Stimulated activated CD4-positive, alpha-beta T cell treated with anti-CD3 and anti-CD28 coated beads, Interleukin-4, amount 100 ng/mL, for 24 hours (primary cell): ENCODE measurements around the gene BTC.
"Not testable (repeated sequence)": the region's sequence is repeated elsewhere in the genome, so short reads cannot be mapped to it uniquely, and the experiment has no call there.

Experiments used
- DNase-seq: peaks from one replicate; pipeline ENCODE4 v3.0.0-alpha.2; 2020

BTC gene

DNA sequence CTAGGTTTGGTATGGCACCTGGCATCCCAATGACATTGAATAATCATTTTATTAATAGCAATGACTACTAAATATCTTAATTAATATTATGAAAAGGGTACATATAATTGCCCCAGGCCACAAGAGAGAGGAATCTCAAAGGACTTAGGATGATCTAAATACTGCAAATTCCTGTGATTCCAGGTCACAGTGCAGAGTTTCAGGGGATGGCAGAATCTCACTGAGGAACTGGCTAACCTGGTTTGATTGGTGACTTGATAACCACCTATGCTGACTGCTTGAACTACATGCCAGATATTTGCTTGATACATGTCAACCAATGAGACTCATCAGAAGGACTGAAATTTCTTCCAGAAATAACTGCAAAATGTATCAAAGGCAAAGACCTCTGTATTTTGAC is 37.2 kb downstream of the BTC start:
- no peak for DNase-seq

DNA sequence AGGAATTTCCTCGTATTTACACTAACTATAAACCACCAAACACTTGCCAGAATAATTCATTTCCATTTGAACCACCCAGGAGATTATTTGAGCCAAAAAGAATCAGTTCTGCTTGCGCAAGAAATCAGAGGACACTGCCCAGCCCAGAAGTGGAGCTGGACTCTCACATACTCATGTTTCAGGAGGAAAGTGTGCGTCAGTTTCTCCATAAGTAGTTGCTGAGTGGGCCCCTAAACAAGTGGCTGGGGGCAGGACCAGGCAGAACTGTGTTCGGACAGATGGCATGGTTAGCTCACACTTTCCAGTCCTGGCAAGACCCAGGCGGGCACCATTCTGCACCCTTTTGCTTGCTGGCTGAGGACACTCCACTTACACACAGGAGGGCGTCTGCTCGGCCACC is 38.8 kb downstream of the BTC start:
- DNase-seq: no peak

GRCh38 chr4:74754218-74754617 is 40.1 kb downstream of the BTC start:
- DNase-seq: no peak

GRCh38 chr4:74752798-74753197 is 41.5 kb downstream of the BTC start:
- no peak for DNase-seq

GRCh38 chr4:74751856-74752255 is 42.5 kb downstream of the BTC start:
- DNase-seq: no peak

DNA sequence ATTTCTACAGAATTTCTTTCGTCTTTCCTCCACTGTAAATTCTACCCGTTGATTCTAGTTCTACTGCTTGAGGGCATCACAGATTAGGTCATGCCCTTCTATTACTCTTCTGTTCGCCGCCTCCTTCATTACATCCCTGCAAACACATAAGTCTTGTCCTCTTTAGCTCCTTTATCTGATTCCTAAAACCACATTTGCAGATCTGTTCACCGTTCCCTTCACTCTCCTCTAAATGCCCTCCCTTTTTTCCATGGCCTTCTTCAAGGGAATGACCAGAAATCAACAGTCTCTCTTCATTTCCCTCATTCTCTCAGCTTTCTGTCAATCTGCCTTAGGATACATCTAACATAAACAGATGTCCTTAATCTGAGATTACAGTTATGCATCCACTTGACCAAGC is 43.1 kb downstream of the BTC start:
- no peak for DNase-seq

DNA sequence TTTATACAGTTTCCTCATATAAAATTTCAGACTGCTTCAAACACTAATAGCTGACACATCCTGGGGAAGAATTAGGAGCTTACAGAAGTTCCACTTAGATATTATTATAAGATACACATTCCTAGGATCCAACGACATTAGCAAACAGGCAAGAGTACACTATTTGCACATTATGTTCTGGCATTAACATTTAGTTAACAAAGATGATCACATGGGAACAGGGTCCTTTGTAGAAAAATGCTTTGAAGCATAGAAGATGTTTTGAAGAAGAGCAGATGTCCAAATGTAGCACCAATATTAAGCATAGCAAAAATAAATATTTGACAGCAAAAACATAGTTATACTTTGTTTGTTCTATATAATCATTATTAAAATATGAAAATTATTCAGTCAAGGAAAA is 52.1 kb downstream of the BTC start:
- DNase-seq: no peak

DNA sequence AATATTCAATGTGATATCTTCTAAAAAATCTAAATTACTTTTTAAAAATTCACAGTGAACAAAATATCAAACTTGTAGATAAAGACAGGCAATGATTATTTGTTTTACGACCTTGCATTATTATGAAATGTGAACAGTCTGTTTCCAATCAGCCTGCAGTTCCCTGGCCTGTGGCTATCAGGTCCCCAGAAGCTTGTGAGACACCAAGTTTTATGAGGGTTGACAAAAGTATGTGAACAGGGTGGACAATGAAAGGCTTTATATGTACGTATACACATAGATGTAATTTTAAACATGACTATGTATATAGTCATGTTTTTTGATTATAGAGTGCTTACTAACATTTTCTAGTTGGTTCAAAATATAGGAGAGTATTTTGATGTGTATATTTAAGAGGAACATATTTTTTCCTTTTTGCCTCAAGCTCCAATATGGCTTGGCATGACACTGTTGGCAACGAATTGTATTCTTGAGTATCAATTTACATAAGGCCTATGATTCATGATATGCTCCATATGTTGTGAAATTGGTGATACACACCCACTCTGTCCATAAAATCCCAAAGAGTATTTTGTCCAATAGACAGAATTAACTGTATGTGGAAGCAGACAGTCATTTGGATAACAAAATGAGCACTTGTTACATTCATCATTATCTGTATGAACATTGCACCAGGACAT is 55.7 kb downstream of the BTC start:
- DNase-seq: no peak

GRCh38 chr4:74734995-74735394 is 59.3 kb downstream of the BTC start:
- no peak for DNase-seq

- DNase-seq: no peak
Observed at GRCh38 chr4:74733756-74734155, 60.6 kb downstream of the BTC start.

GRCh38 chr4:74724979-74725378 is 69.3 kb downstream of the BTC start:
- DNase-seq: no peak

GRCh38 chr4:74716436-74716765 is 77.9 kb downstream of the BTC start:
- no peak for DNase-seq

GRCh38 chr4:74715706-74716435 is 78.5 kb downstream of the BTC start:
- DNase-seq: no peak

DNA sequence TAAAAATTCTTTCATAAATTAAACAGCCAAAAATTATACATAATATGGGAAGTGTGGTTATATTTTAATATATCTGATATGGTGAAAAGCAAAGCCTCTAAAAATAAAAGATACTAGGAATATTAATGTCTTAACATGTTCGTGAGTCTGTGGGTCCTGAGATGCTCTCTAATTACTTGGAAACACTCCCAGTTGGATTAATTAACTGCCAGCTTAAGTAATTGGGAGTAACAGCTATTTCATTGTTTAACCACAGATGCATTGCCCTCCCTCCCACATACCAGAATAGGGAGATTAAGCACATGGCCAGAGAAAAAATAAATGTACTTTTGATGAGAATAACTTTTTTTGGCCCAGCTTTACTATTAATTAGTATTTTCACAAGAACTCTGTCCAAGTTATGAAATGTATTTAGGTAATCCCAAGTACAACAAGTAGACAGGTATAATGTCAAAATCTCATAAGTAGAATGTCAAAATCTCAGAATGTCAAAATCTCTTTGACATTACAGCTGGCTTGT is 79.7 kb downstream of the BTC start:
- DNase-seq: no peak

GRCh38 chr4:74708135-74708534 is 86.2 kb downstream of the BTC start:
- DNase-seq: not testable (repeated sequence)
